ENCODE measurements around the gene LRRK1.

LRRK1 gene

DNA sequence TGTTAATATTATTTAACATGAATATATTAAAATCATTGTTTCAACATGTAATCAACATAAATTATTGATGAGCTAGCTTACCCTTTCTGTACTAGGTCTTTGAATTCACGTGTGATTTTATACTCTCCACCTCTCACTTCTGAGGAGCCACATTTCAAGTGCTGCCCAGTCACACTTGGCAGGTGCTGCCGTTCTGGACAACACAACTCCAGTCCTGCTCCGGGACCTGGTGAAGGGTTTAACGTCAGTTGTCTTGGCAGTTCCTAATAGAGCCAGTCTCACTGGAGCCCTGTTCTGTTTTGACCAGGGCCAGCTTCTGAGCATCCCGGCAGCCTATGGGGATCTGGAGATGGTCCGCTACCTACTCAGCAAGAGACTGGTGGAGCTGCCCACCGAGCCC lies 64.1 kb downstream of the LRRK1 start:
- DNase-seq: no peak

GRCh38 chr15:100985401-100985800 lies 66.2 kb downstream of the LRRK1 start:
- no peak for DNase-seq

DNA sequence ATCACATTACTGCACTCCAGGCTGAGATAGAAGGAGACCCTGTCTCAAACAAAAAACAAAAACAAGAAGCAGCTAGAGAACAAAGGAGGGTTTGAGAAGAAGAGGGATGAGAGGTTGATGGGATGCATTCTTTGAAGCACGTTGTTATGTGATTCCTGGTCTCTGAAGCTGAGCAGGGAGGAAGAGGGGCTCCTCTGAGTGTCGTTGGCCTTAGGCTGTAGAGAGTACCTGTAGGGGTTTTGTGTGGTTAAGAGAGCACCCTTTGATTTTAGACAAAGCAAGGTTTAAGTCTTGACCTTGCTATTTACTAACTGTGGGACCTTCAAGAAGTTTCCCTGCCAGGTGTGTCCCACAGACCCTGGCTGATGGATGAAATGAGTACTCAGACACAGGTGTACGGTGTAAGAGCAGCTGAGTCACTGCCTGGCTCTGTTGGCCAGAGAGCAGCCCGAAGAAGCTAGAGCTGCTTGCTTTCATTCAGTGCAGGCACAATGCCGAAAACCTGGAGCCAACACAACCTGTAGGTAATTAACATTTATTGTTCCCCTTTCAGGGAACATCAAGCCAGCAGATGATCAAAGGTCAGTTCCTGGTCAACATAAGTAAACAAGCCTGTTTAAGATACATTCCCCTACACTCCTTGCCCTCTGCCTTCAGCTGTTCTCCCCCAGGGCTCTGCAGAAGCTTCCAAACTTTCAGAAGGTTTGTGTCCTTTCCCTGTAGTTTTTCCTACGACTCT lies 67.2 kb downstream of the LRRK1 start:
- DNase-seq: no peak

GRCh38 chr15:100987143-100987542 lies 68.0 kb downstream of the LRRK1 start:
- no peak for DNase-seq

GRCh38 chr15:100988297-100988696 lies 69.1 kb downstream of the LRRK1 start:
- no peak for DNase-seq

GRCh38 chr15:100988857-100989256 lies 69.7 kb downstream of the LRRK1 start:
- no peak for DNase-seq

GRCh38 chr15:100994597-100995446 lies 75.7 kb downstream of the LRRK1 start:
- no peak for DNase-seq

DNA sequence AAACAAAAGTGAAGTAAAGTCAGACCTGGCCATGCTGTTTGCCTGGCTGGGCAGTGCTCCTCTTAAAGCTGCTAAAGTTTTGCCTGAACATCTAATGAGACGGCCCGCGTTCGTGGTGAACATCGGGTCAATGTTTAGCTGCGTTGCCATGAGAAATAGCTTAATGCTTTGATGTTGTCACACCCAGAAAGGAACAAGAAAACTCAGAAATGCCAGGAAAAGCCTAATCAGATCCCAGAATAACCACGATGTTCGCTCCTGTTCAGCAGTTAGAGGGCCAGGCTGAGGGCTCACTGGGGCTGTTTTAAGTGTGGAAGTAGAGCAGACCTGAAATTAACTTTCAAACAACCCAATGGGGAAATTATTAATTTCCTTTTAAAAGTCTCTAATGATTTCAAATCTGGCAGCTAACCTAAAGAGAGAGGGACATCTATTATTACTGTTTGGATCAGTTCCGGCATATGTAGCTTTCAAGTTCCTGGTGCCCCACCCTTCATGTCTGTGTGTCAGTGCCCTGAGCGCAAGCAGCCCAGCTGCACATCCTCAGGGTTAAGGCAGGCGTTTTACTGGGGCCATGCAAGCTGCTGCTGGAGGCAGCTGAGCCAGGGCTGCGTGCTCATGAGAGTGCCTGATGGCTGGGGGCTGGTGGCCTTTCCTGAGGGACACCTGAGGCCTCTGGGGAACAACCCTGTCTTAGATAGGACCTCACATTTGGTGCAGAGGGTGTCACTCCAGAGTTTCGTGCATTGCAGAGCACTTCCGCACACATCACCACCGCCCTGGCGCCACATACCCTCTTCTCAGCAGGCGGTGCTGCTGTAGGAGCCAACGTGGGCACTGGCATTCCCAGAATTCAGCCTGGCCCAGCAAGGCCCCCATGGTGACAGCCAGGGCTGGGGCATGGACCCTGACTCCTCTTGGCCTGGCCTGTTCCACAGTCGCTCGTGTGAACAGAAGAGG lies 76.6 kb downstream of the LRRK1 start:
- no peak for DNase-seq

- DNase-seq: no peak
Measured at GRCh38 chr15:100997442-100997841, 78.3 kb downstream of the LRRK1 start.

DNA sequence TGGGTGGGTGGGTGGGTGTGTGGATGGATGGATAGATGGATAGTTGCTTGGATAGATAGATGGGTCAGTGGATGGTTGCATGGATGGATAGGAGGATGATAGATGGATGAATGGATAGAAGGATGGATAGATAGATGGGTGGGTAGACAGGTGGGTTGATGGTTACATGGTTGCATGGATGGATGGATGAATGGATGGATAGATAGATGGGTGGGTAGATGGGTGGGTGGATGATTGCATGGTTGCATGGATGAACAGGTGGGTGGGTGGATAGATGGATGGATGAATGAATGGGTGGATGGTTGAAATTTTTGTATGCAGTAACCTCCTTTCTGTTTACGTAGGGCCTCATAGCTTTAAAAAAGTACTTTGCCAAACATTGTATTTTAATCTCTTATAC lies 79.5 kb downstream of the LRRK1 start:
- no peak for DNase-seq

DNA sequence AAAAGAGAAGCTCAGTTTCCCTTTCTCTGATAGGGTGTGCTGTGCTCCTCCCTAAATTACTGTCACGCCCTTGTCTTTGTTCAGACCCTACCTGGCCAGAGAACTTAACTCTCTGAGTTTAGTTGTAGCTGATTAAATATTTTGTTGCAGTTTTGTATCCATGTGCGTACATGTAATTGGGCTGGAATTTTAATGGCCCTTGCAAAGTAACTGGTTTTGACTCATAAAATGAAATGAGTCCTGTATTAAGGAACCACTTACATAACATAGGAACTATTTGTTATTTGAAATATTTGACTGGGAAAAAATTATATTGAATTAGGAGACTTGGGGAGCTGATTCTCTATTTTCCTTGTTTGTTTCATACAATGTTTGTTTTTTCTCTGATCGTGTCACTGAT lies 80.2 kb downstream of the LRRK1 start:
- no peak for DNase-seq

DNA sequence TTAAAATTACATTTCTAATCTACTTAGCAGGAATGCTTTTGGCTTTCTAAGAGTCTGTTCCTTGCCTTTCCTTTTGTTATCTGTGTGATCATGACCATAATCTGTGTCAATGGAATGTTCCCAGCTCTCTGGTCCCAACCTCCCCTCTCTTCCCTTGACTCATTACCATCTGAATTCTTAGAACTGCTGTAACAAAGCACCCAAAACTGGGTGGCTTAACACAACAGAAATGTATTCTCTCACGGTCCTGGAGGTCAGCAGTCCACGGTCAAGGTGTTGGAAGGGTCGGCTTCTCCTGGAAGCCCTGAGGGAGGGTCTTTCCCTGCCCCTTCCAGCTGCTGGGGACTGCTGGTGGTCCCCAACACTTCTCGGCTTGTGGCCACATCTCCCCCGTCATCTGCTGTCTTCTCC lies 81.1 kb downstream of the LRRK1 start:
- no peak for DNase-seq

GRCh38 chr15:101001056-101001455 lies 81.9 kb downstream of the LRRK1 start:
- no peak for DNase-seq

DNA sequence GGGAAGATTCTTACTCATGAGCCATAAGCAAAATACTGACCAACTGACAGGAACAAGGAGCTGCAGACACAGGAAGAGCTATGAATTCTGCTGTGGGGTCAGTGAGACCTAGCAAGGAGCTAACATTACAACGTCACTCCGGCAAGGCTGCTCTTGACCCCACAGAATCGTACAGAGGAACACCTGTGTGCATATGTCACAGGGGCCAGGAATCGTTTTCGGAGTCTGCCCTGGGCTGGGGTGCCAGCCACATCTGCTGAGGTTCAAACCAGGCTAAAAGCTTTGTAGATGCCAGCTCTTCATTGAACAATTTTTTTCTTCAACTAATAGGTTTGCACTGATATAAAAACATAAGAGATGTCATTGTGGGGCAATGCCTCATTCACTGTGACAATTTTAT lies 82.6 kb downstream of the LRRK1 start:
- no peak for DNase-seq

DNA sequence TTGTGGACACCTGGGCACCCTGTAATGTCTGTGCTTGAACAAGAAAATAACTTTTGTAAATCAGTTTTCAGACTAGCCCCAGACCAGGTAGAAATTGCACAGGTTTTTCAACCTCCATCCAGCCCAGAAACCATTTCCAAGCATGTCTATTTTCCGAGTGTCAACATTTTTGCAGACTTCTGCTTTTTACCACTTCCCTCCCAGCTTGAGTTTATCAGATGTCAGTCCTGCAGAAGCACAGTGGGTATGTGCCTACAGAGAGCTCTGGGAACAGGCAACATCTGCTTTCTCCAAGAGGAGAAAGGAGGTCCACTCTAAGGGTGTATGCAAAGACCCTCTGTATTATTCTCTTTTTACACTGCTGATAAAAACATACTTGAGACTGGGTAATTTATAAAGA lies 83.9 kb downstream of the LRRK1 start:
- no peak for DNase-seq

DNA sequence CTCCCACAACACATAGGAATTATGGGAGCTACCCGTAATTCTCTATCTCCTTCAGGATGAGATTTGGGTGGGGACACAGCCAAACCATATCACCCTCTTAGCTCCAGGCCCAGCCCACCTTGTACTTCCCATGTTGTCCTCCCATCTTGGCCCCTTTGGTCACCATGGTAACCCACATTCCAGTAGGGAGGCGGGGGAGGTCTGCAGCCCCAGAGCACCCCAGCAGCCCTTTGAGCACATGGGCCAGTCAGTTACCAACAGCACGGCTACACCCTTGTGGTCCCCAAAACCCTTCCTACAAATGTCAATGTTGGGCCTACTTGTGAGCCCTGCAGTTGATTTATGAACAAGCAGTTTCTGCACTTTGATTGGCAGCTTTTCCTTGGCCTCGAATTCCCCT lies 84.5 kb downstream of the LRRK1 start:
- no peak for DNase-seq

GRCh38 chr15:101004500-101004899 lies 85.3 kb downstream of the LRRK1 start:
- no peak for DNase-seq

- DNase-seq: no peak
Measured at GRCh38 chr15:101004986-101005747, 86.0 kb downstream of the LRRK1 start.

DNA sequence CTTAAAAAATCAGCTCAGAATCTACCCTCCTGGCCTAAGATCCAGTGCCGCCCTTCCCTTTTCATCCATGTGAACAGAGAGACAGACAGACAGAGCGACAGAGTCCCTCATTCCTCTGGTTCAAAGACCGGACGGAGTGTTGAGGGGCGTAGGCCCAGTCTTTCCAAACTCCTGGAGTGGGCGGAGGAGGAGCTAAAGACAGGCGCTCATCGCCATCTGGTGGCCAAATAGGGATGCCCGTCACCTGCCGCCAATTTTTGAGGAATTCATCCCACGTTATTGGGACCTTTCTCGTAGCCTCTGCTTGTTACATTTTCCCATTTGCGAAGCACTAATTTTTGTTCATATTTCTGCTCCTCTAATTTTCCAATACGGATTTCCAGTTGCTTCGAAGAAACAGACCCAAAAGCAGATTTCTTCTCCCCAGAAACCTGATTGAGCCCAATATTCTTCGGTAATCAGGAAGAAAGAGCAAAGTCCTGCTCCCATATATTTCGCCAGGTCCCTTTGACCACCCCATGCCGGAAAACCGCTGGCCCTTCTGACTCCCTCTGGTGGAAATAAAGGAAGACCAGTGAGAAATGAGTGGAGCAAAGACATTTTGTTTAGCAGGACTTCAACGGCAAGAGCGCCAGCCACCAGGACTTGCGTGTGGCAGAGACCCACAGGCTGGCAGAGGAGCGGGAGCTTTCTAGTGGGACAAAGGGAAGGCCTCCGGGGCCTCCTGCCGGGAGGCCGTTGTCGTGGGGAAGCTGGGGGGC lies 88.0 kb downstream of the LRRK1 start:
- peak; percentile 52 for DNase-seq

DNA sequence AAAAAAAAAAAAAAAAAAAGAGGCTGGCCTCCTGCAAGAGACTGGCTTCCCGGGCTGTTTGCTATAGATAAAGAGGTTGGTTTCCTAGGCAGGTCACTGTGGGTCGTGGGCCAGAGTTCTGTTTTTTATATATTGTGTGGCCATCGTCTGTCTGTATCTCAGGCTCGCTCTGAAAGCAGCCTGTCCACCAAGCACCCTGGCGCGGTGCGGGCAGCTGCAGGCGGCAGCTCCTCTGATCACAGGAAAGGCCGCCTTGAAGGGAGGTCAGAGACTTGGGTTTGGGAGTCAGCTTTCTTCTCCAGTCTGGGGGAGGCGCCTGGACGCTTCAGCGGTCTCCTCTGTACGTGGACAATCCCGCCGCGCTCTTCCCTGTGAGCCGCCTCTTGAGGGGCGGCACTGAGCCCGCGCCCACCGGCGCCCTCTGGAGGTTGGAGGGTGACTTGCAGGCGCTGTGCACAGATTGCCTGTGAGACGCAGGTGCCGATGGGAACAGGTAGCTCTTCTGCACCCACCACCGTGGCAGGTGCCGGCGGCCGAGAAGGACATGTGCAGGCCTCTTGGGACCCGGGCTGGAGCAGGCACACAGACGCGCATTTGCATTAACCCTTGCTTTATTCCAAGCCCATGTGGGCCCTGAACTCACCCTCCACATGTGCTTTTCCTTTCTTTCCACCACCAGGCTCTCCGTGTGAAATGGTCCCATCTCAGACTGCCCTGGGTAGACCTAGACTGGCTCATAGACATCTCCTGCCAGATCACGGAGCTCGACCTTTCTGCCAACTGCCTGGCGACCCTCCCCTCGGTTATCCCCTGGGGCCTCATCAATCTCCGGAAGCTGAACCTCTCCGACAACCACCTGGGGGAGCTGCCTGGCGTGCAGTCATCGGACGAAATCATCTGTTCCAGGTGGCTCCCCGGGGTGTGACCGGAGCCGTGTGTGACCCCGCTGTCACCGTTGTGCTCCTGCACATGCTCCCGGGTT lies 89.3 kb downstream of the LRRK1 start:
- peak; percentile 83 for DNase-seq

All from CD4-positive, alpha-beta T cell treated with Interleukin-4 for 4 hours (primary cell).